GM23338 (cell line): ENCODE data around the gene COL18A1. TPM values are rescaled to one million over a fixed set of nuclear protein-coding genes. Genes with fewer than 3 reads are reported as not detected.
A peak's percentile ranks its signal among the peaks of the same experiment; 100 is the strongest.

Source experiments
- ATAC-seq: fragments of 200-7000 bp; cut with Tn5 transposase; 3 replicates; pipeline ENCODE4 v1.9.1; 2020
- DNase-seq: peaks from one replicate; pipeline ENCODE4 v3.0.0-alpha.2; 2015; ENCODE audit warnings: low spot score
- H2AFZ ChIP-seq: fragments of 200-600 bp; sonication (generic); 2 replicates; pipeline ENCODE4 v1.8.0; 2016; ENCODE audit warnings: antibody characterized with exemption, mild to moderate bottlenecking, moderate library complexity
- H3F3A ChIP-seq: fragments of 200-600 bp; sonication (generic); replicated peaks from 2 replicates; pipeline ENCODE4 v1.8.0; 2017; ENCODE audit warnings: antibody characterized with exemption, mixed run types, low read depth
- H3K27ac ChIP-seq: fragments of 200-600 bp; sonication (generic); 2 replicates; pipeline ENCODE4 v1.6.1; 2016; ENCODE audit warnings: low read depth
- H3K27me3 ChIP-seq: fragments of 200-600 bp; sonication (generic); 2 replicates; pipeline ENCODE4 v1.8.0; 2016; ENCODE audit warnings: mild to moderate bottlenecking, mixed run types, moderate library complexity; ENCODE audit not compliant: insufficient read depth
- H3K36me3 ChIP-seq: fragments of 200-600 bp; sonication (generic); 2 replicates; pipeline ENCODE4 v1.8.0; 2016; ENCODE audit warnings: mild to moderate bottlenecking; ENCODE audit not compliant: insufficient read depth
- H3K4me1 ChIP-seq: fragments of 200-600 bp; sonication (generic); 2 replicates; pipeline ENCODE4 v1.8.0; 2016; ENCODE audit warnings: mild to moderate bottlenecking, moderate library complexity; ENCODE audit not compliant: insufficient read depth
- H3K4me2 ChIP-seq: fragments of 200-600 bp; sonication (generic); 2 replicates; pipeline ENCODE4 v1.7.1; 2017; ENCODE audit warnings: mixed run types
- H3K4me3 ChIP-seq: fragments of 200-600 bp; sonication (generic); 2 replicates; pipeline ENCODE4 v1.6.1; 2016; ENCODE audit warnings: mixed run types
- H3K79me2 ChIP-seq: fragments of 200-600 bp; sonication (generic); replicated peaks from 2 replicates; pipeline ENCODE4 v1.8.0; 2017; ENCODE audit warnings: mild to moderate bottlenecking; ENCODE audit not compliant: insufficient read depth
- H3K9me2 ChIP-seq: fragments of 200-600 bp; sonication (generic); 2 replicates; pipeline ENCODE4 v1.8.0; 2017; ENCODE audit not compliant: insufficient read depth
- H4K20me1 ChIP-seq: fragments of 200-600 bp; sonication (generic); replicated peaks from 2 replicates; pipeline ENCODE4 v1.8.0; 2017; ENCODE audit warnings: mild to moderate bottlenecking; ENCODE audit not compliant: insufficient read depth
- H3K27ac Mint-ChIP-seq: 2 replicates; pipeline ENCODE4 v1.8.0; 2020; ENCODE audit warnings: inconsistent platforms, mild to moderate bottlenecking, moderate library complexity, mixed read lengths
- H3K27me3 Mint-ChIP-seq: 3 replicates; pipeline ENCODE4 v1.8.0; 2022; ENCODE audit warnings: low read depth, mild to moderate bottlenecking, moderate library complexity, mixed read lengths, inconsistent platforms; ENCODE audit not compliant: insufficient read depth, poor library complexity
- H3K36me3 Mint-ChIP-seq: 3 replicates; pipeline ENCODE4 v1.8.0; 2021; ENCODE audit warnings: low read depth, mild to moderate bottlenecking, inconsistent platforms, moderate library complexity, mixed read lengths
- H3K4me1 Mint-ChIP-seq: 3 replicates; pipeline ENCODE4 v1.8.0; 2020; ENCODE audit warnings: mild to moderate bottlenecking, inconsistent platforms, mixed read lengths
- H3K4me3 Mint-ChIP-seq: 3 replicates; pipeline ENCODE4 v1.8.0; 2021; ENCODE audit warnings: moderate library complexity, mild to moderate bottlenecking, inconsistent platforms, mixed read lengths
- H3K9me3 Mint-ChIP-seq: 3 replicates; pipeline ENCODE4 v1.8.0; 2020; ENCODE audit warnings: moderate library complexity, mild to moderate bottlenecking, inconsistent platforms, mixed read lengths
- CREB1 ChIP-seq: fragments of 250-450 bp; sonication (Bioruptor Pico); IDR thresholded peaks from 2 replicates; pipeline ENCODE4 v1.5.0; 2020; ENCODE audit warnings: low read depth, mild to moderate bottlenecking, moderate library complexity
- CTCF ChIP-seq, 2 experiments: fragments of 200-600 bp in 1 of 2; sonication (generic) in 1 of 2; conservative IDR thresholded peaks; 2 replicates each; pipeline versions ENCODE4 v1.5.1 to v1.6.1; 2016 to 2017; ENCODE audit warnings: antibody characterized with exemption in 2 of 2, low read depth in 2 of 2, mild to moderate bottlenecking in 2 of 2, moderate library complexity in 1 of 2
- EZH2phosphoT487 ChIP-seq: fragments of 200-600 bp; sonication (generic); IDR thresholded peaks from one replicate; pipeline ENCODE4 v1.8.1; 2018; ENCODE audit warnings: antibody characterized with exemption; ENCODE audit not compliant: unreplicated experiment
- JUNB ChIP-seq: IDR thresholded peaks from one replicate; pipeline ENCODE4 v1.6.1; 2016; ENCODE audit warnings: antibody characterized with exemption; ENCODE audit not compliant: unreplicated experiment
- NANOG ChIP-seq: IDR thresholded peaks from 2 replicates; pipeline ENCODE4 v1.6.1; 2016; ENCODE audit warnings: antibody characterized with exemption, borderline replicate concordance
- POLR2AphosphoS5 ChIP-seq: IDR thresholded peaks from 2 replicates; pipeline ENCODE4 v1.6.1; 2016; ENCODE audit warnings: antibody characterized with exemption, low read depth
- REST ChIP-seq: IDR thresholded peaks from one replicate; pipeline ENCODE4 v1.6.1; 2018; ENCODE audit warnings: antibody characterized with exemption; ENCODE audit not compliant: unreplicated experiment
- ZNF331 ChIP-seq: fragments of 250-450 bp; sonication (Bioruptor Pico); IDR thresholded peaks from 2 replicates; pipeline ENCODE4 v1.5.0; 2020; ENCODE audit warnings: low read depth, mild to moderate bottlenecking, moderate library complexity
- polyA plus RNA-seq: library from polyadenylated mRNA; unstranded; fragments of >200 nt; fragmentation: Nextera tagmentation; extraction: Ambion mirVana; gene quantifications from 2 replicates; pipeline ENCODE4 v1.2.1, GENCODE V29; 2016
- total RNA-seq: library from RNA; depleted of rRNA; stranded (reverse); fragments of >200 nt; shearing (Covaris generic); gene quantifications from 2 replicates; pipeline ENCODE4 v1.2.3, GENCODE V29; 2014

Gene COL18A1
- total and polyA plus RNA-seq, 2 experiments from 2014 or later = 38.4 to 430 TPM

- H3K27ac ChIP-seq = no peak overlapping the region
- H3K36me3 Mint-ChIP-seq = peaks cover 55% of the 10 kb centered on the region
- H3K9me3 Mint-ChIP-seq = no peaks in the 10 kb centered on the region; the same call in none of the 3 replicates
- H3K4me1 Mint-ChIP-seq = peaks cover 2% of the 10 kb centered on the region
- no peak overlapping the region for H3K4me3 ChIP-seq
- no peak overlapping the region for H3K27ac Mint-ChIP-seq
- DNase-seq = no peak
- H3K9me2 ChIP-seq = no peaks in the 10 kb centered on the region
- H3K4me1 ChIP-seq = no peaks in the 10 kb centered on the region
- no peaks in the 10 kb centered on the region for H3K27me3 ChIP-seq
- no peak overlapping the region for H3K4me2 ChIP-seq
- H4K20me1 ChIP-seq = peaks cover 40% of the 10 kb centered on the region
- peaks cover 90% of the 10 kb centered on the region for H3K79me2 ChIP-seq
- peaks cover 10% of the 10 kb centered on the region for H3K27me3 Mint-ChIP-seq
- TF ChIP-seq JUNB (no peak), CTCF (conservative IDR thresholded peaks at IDR 0.05; ENCODE audit: low read depth in 2 of 2) (peak in 1 of 2 experiments; percentile 14; a peak in 1 of 4 replicates), EZH2phosphoT487 (no peak), POLR2AphosphoS5 (no peak), CREB1 (no peak), REST (no peak)
- no peak for ATAC-seq
- H3K4me3 Mint-ChIP-seq = no peak overlapping the region
- H2AFZ ChIP-seq = no peak overlapping the region
- 0 out of 2 replicates have a peak, but pooled peaks cover 7% of the 10 kb centered on the region for H3F3A ChIP-seq
- H3K36me3 ChIP-seq = 0 out of 2 replicates have a peak, but pooled peaks cover 4% of the 10 kb centered on the region
Measured at GRCh38 chr21:45443595-45444181, 38.7 kb downstream of the COL18A1 start.

DNA sequence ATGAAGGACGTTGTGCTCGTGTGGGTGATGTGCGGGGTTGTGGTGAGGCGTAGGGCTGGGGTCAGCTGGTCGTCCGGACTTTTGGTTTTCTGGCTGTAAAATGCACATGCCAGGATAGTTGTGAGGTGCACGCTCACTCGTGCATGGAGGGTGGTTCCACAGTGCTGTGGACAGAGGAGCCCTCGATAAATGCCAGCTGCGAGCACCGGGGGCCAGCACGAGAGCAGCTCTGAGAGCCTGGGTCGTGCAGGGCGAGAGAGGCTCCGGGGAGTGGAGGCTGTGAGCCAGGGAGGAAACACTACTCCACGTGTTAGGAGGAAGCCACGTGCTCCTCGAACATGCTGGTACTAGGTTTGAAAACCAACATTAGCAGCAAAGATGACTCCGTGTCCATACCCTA, 39.4 kb downstream of the COL18A1 start:
- Histone ChIP-seq H3K4me2 (no peak overlapping the region), H3K79me2 (peaks cover 91% of the 10 kb centered on the region), H3K36me3 (0 out of 2 replicates have a peak, but pooled peaks cover 4% of the 10 kb centered on the region), H2AFZ (no peak overlapping the region), H3K27ac (no peak overlapping the region), H3K9me2 (no peaks in the 10 kb centered on the region), H3F3A (0 out of 2 replicates have a peak, but pooled peaks cover 3% of the 10 kb centered on the region), H4K20me1 (peaks cover 35% of the 10 kb centered on the region), H3K4me1 (no peaks in the 10 kb centered on the region), H3K27me3 (no peaks in the 10 kb centered on the region), H3K4me3 (no peak overlapping the region)
- no peak overlapping the region for H3K27ac Mint-ChIP-seq
- peaks cover 57% of the 10 kb centered on the region for H3K36me3 Mint-ChIP-seq
- H3K27me3 Mint-ChIP-seq = peaks cover 15% of the 10 kb centered on the region
- H3K9me3 Mint-ChIP-seq = no peaks in the 10 kb centered on the region; the same call in none of the 3 replicates
- peaks cover 2% of the 10 kb centered on the region for H3K4me1 Mint-ChIP-seq
- TF ChIP-seq JUNB = no peak
- TF ChIP-seq NANOG = no peak
- TF ChIP-seq ZNF331 (CRISPR knock-in tag) = no peak
- ATAC-seq (no peak), DNase-seq (no peak)
- H3K4me3 Mint-ChIP-seq = no peak overlapping the region
